Measurements from ENCODE around the gene PLXNA1. TPM values are rescaled to one million over a fixed set of nuclear protein-coding genes. Genes with fewer than 3 reads are reported as not detected.

Gene PLXNA1
- total and polyA plus RNA-seq, 4 donors: 0.92 to 8.3 (median 4.4) TPM

- Histone ChIP-seq H3K4me3 (ENCODE audit: low read depth in 1 of 3, low read length in 3 of 3) (no peak overlapping the region), H3K27me3 (ENCODE audit: control insufficient read depth in 4 of 4, insufficient read depth in 4 of 4, low read length in 3 of 4) (no peaks in the 10 kb centered on the region), H3K4me1 (ENCODE audit: control insufficient read depth in 4 of 4, insufficient read depth in 4 of 4, low read length in 3 of 4) (peaks cover 0 to 5% (median 0%) of the 10 kb centered on the region in 4 donors), H3K9me3 (ENCODE audit: control insufficient read depth in 4 of 4, low read length in 3 of 4) (no peaks in the 10 kb centered on the region), H3K9ac (ENCODE audit: low read depth in 1 of 2, low read length in 2 of 2) (no peak overlapping the region), H3K36me3 (ENCODE audit: control insufficient read depth in 4 of 4, insufficient read depth in 3 of 4, low read depth in 1 of 4, low read length in 3 of 4) (peaks cover 0 to 3% (median 0%) of the 10 kb centered on the region in 4 donors), H3K27ac (ENCODE audit: low read depth in 1 of 2, low read length in 2 of 2) (no peak overlapping the region)
- DNase-seq (ENCODE audit: low spot score): no peak
- 99% methylated on average over 12 of the region's 12 CpGs for WGBS
- no peak for TF ChIP-seq ZBTB33 (IDR thresholded peaks at IDR 0.05)
- TF ChIP-seq ATF3 (IDR thresholded peaks at IDR 0.05): no peak
- no peak for TF ChIP-seq NR2F2 (IDR thresholded peaks at IDR 0.05)
- no peak for TF ChIP-seq TAF1 (conservative IDR thresholded peaks at IDR 0.05)
- no peak for TF ChIP-seq GABPA (IDR thresholded peaks at IDR 0.05 in 1 of 2, conservative IDR thresholded peaks at IDR 0.05 in 1 of 2)
- TF ChIP-seq REST (IDR thresholded peaks at IDR 0.05): no peak
- no peak for TF ChIP-seq HNF4G (IDR thresholded peaks at IDR 0.05)
- TF ChIP-seq EGR1 (IDR thresholded peaks at IDR 0.05; ENCODE audit: low read depth in 2 of 2): no peak
Measured at GRCh38 chr3:127003175-127003555, 20.2 kb downstream of the PLXNA1 start.

- Histone ChIP-seq H3K9ac (ENCODE audit: low read depth in 1 of 2, low read length in 2 of 2) (no peak overlapping the region), H3K27me3 (ENCODE audit: control insufficient read depth in 4 of 4, insufficient read depth in 4 of 4, low read length in 3 of 4) (no peaks in the 10 kb centered on the region), H3K9me3 (ENCODE audit: control insufficient read depth in 4 of 4, low read length in 3 of 4) (no peaks in the 10 kb centered on the region), H3K36me3 (ENCODE audit: control insufficient read depth in 4 of 4, insufficient read depth in 3 of 4, low read depth in 1 of 4, low read length in 3 of 4) (peaks cover 0 to 3% (median 0%) of the 10 kb centered on the region in 4 donors), H3K4me3 (ENCODE audit: low read depth in 1 of 3, low read length in 3 of 3) (no peak overlapping the region), H3K4me1 (ENCODE audit: control insufficient read depth in 4 of 4, insufficient read depth in 4 of 4, low read length in 3 of 4) (peaks cover 0 to 5% (median 0%) of the 10 kb centered on the region in 4 donors), H3K27ac (ENCODE audit: low read depth in 1 of 2, low read length in 2 of 2) (no peak overlapping the region)
- WGBS: 95% methylated on average over 7 of the region's 7 CpGs
- DNase-seq (ENCODE audit: low spot score): no peak
- no peak for TF ChIP-seq YY1 (IDR thresholded peaks at IDR 0.05)
- no peak for TF ChIP-seq NR2F2 (IDR thresholded peaks at IDR 0.05)
- no peak for TF ChIP-seq RAD21 (IDR thresholded peaks at IDR 0.05)
- no peak for TF ChIP-seq HNF4A (conservative IDR thresholded peaks at IDR 0.05)
- TF ChIP-seq TAF1 (conservative IDR thresholded peaks at IDR 0.05): no peak
- TF ChIP-seq CTCF (IDR thresholded peaks at IDR 0.05; ENCODE audit: low read depth, low read length, missing input control): no peak
- no peak for TF ChIP-seq SP1 (IDR thresholded peaks at IDR 0.05)
- TF ChIP-seq REST (IDR thresholded peaks at IDR 0.05): no peak
- TF ChIP-seq GABPA (IDR thresholded peaks at IDR 0.05 in 1 of 2, conservative IDR thresholded peaks at IDR 0.05 in 1 of 2): no peak
- TF ChIP-seq ZBTB33 (IDR thresholded peaks at IDR 0.05): no peak
- TF ChIP-seq MAX (IDR thresholded peaks at IDR 0.05): no peak
- TF ChIP-seq HNF4G (IDR thresholded peaks at IDR 0.05): no peak
- no peak for TF ChIP-seq ATF3 (IDR thresholded peaks at IDR 0.05)
- TF ChIP-seq RXRA (IDR thresholded peaks at IDR 0.05): no peak
- TF ChIP-seq JUND (IDR thresholded peaks at IDR 0.05): no peak
Measured at GRCh38 chr3:127003601-127004280, 20.8 kb downstream of the PLXNA1 start.
